Stomach smooth muscle (tissue), 2 donors: ENCODE results near the gene URI1.
A peak's percentile ranks its signal among the peaks of the same experiment; 100 is the strongest.
"Not testable (repeated sequence)": the region's sequence is repeated elsewhere in the genome, so short reads cannot be mapped to it uniquely, and the experiment has no call there.

Experiments
- H3K27ac ChIP-seq: one replicate; pipeline ENCODE4 v1.7.0; 2013; ENCODE audit warnings: mild to moderate bottlenecking, low read length, inconsistent platforms
- H3K27me3 ChIP-seq, 2 donors: one replicate each; pipeline ENCODE4 v1.7.0; 2013; ENCODE audit warnings: low read length in 2 of 2; ENCODE audit not compliant: insufficient read depth in 2 of 2, control insufficient read depth in 1 of 2
- H3K36me3 ChIP-seq, 2 donors: one replicate each; pipeline ENCODE4 v1.7.0; 2013; ENCODE audit warnings: low read length in 2 of 2; ENCODE audit not compliant: control insufficient read depth in 2 of 2, insufficient read depth in 2 of 2
- H3K4me1 ChIP-seq: one replicate; pipeline ENCODE4 v1.7.0; 2013; ENCODE audit warnings: low read length; ENCODE audit not compliant: control insufficient read depth, insufficient read depth
- H3K4me3 ChIP-seq, 2 donors: one replicate each; pipeline ENCODE4 v1.7.0; 2013; ENCODE audit warnings: low read length in 2 of 2
- H3K9ac ChIP-seq, 2 donors: one replicate each; pipeline ENCODE4 v1.7.0; 2013; ENCODE audit warnings: low read length in 2 of 2, mild to moderate bottlenecking in 1 of 2
- H3K9me3 ChIP-seq, 2 donors: one replicate each; pipeline ENCODE4 v1.7.0; 2013; ENCODE audit warnings: low read length in 2 of 2; ENCODE audit not compliant: control insufficient read depth in 2 of 2
- donor health status: healthy.
- donor health status: Pancreatic carcinoma.

Gene URI1

GRCh38 chr19:29942404-29943261 is 594 bp downstream of the URI1 start:
- peak overlapping the region; percentile 73 to 88 for H3K4me3 ChIP-seq
- H3K4me1 ChIP-seq: peaks cover 7% of the 10 kb centered on the region
- peak overlapping the region; percentile 75 to 76 for H3K9ac ChIP-seq
- H3K27ac ChIP-seq: no peak overlapping the region
- peaks cover 0 to 1% of the 10 kb centered on the region in 2 donors for H3K27me3 ChIP-seq
- no peaks in the 10 kb centered on the region for H3K36me3 ChIP-seq
- H3K9me3 ChIP-seq: no peaks in the 10 kb centered on the region

DNA sequence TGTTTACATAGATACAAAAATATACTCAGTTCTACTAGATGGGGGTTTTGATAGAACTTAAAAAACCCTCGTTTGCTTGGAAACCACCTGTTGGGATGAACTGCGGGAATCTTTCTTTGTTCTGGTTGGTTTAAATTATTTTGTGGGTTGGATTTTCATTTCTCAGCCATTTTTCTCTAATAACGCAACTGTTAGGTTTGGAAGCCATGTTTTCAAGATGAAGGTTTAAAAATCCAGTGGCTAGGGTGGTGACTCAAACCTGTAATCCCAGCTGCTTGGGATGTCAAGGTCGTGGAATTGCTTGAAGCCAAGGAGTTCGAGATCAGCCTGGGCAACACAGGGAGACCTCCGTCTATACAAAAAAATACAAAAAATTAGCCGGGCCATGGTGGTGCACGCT is 1.6 kb downstream of the URI1 start:
- Histone ChIP-seq H3K27me3 (no peaks in the 10 kb centered on the region), H3K27ac (no peak overlapping the region), H3K9ac (no peak overlapping the region), H3K36me3 (no peaks in the 10 kb centered on the region), H3K9me3 (no peaks in the 10 kb centered on the region), H3K4me3 (no peak overlapping the region), H3K4me1 (peaks cover 7% of the 10 kb centered on the region)

DNA sequence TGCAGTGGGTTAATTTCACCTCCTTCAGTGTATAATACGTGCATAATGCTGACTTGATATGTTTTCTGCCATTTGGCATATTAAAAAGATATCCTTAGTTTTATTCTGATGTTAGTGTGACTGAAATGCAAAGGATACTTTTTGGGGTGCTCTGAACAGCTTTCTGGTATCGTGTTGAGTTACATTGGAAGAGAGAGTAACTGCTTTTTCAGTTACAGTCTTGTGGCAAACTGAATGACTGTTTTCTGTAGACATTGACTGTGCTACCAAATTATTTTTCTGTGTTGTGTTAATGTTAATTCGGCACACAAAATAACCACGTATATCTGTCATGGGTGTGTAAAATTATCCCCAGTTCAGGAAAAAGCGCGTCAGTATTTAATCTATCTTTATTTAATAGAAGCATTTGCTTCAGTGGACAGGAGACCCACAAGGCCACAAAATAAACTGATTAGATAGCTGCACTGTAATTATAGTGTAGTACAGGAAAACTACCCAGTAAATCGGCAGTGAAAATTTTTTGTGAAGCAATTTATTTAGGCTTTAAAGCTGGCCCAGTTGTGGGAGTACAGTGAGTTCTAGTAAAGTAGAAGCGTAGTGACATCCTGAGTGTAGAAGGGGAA is 2.5 kb downstream of the URI1 start:
- Histone ChIP-seq H3K27ac (no peak overlapping the region), H3K27me3 (no peaks in the 10 kb centered on the region), H3K4me1 (peaks cover 7% of the 10 kb centered on the region), H3K4me3 (no peak overlapping the region), H3K36me3 (no peaks in the 10 kb centered on the region), H3K9me3 (no peaks in the 10 kb centered on the region), H3K9ac (peak overlapping the region in 1 of 2 donors; percentile 30)

DNA sequence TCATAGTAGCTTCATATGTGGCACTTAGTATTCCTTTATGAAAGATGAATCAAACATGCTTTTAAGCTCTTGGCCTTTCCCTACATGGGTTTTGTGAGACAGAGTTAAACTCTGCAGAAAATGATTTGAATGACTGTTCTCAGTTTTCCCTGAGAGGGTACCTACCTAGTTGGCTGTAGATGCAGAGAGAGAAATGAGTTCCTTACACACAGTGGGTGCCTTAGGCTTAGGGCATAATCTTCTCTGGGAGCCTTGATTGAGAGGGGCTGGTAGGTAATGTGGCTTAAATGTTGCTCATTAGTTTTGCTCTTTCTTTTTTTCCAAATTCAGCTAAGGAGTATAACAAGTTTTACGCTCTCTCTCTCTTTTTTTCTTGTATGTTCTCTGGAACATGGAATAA is 3.0 kb downstream of the URI1 start:
- H3K9ac ChIP-seq: peak overlapping the region in 1 of 2 donors; percentile 14
- H3K27ac ChIP-seq: no peak overlapping the region
- H3K27me3 ChIP-seq: no peaks in the 10 kb centered on the region
- no peaks in the 10 kb centered on the region for H3K9me3 ChIP-seq
- H3K4me1 ChIP-seq: peaks cover 7% of the 10 kb centered on the region
- H3K4me3 ChIP-seq: no peak overlapping the region
- no peaks in the 10 kb centered on the region for H3K36me3 ChIP-seq

DNA sequence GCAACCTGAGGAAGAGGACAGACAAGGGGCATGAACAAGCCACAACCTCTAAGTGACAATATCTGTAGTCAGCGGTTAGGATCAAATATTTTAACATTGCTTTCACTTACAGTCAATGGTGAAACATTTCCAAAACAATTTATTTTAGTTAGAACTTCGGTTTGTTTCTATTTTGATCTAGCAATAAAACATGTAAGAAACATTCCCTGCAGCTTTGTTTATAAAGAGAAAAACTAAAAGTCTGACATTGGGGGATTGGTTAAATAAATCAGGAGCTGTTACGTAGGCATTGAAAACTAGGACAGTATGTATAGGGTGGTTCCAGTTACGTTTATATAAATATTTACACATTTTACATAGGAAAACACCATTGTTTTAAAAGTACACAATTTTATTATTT is 3.4 kb downstream of the URI1 start:
- Histone ChIP-seq H3K4me1 (peaks cover 7% of the 10 kb centered on the region), H3K9me3 (no peaks in the 10 kb centered on the region), H3K27me3 (no peaks in the 10 kb centered on the region), H3K36me3 (no peaks in the 10 kb centered on the region), H3K9ac (no peak overlapping the region), H3K27ac (no peak overlapping the region), H3K4me3 (no peak overlapping the region)

DNA sequence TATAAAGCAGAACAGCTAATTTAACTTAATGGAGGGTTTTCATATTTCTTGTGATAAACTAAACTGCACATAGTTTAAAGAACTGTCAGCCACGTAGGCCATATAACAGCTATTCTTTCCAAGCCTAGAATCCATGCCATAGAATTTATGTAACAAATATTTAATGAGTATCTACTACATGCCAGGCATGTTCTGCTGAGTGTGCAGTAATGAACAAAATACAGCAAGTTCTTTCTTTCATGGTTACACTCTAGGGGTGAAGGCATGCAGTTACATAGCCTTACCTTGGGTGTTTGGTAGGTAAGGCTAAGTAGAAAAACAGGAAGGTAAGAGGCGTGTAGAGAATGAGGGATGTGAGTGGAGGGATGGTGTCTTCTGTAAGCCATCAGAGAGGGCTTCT is 4.6 kb downstream of the URI1 start:
- no peaks in the 10 kb centered on the region for H3K9me3 ChIP-seq
- no peaks in the 10 kb centered on the region for H3K27me3 ChIP-seq
- no peak overlapping the region for H3K9ac ChIP-seq
- H3K4me1 ChIP-seq: peaks cover 3% of the 10 kb centered on the region
- H3K36me3 ChIP-seq: peaks cover 0 to 2% of the 10 kb centered on the region in 2 donors
- H3K27ac ChIP-seq: no peak overlapping the region
- H3K4me3 ChIP-seq: no peak overlapping the region

DNA sequence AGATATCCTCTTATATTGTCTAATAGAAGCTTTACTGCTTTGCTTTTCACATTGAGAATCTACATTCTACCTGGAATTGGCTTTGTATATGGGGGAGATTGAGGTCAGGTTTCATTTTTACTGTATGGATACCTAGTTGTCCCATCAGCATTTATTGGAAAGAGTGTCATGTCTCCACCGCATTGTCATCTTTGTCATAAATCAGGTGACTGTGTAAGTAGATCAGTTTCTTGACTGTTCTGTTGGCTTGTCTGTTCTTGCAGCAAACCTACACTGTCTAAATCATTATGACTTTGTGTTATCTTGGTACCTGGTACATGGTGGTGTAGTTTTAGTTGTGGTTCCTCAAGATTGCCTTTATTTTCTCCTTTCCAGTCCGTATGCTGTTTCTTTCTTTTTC is 5.8 kb downstream of the URI1 start:
- H3K4me3 ChIP-seq: no peak overlapping the region
- peaks cover 0 to 2% of the 10 kb centered on the region in 2 donors for H3K36me3 ChIP-seq
- no peaks in the 10 kb centered on the region for H3K9me3 ChIP-seq
- H3K9ac ChIP-seq: no peak overlapping the region
- H3K4me1 ChIP-seq: peaks cover 3% of the 10 kb centered on the region
- H3K27me3 ChIP-seq: no peaks in the 10 kb centered on the region
- no peak overlapping the region for H3K27ac ChIP-seq

GRCh38 chr19:29948759-29949470 is 6.9 kb downstream of the URI1 start:
- H3K4me1 ChIP-seq, H3K27ac ChIP-seq, H3K27me3 ChIP-seq, H3K9me3 ChIP-seq, H3K36me3 ChIP-seq, H3K4me3 ChIP-seq, H3K9ac ChIP-seq: not testable (repeated sequence)

GRCh38 chr19:29952177-29952576 is 10.1 kb downstream of the URI1 start:
- H3K4me1 ChIP-seq: no peaks in the 10 kb centered on the region
- H3K27me3 ChIP-seq: no peaks in the 10 kb centered on the region
- no peak overlapping the region for H3K4me3 ChIP-seq

GRCh38 chr19:29952646-29953045 is 10.6 kb downstream of the URI1 start:
- H3K27ac ChIP-seq: no peak overlapping the region
- peaks cover 0 to 2% of the 10 kb centered on the region in 2 donors for H3K36me3 ChIP-seq
- no peaks in the 10 kb centered on the region for H3K27me3 ChIP-seq
- no peaks in the 10 kb centered on the region for H3K4me1 ChIP-seq
- H3K9me3 ChIP-seq: no peaks in the 10 kb centered on the region
- no peak overlapping the region for H3K4me3 ChIP-seq
- no peak overlapping the region for H3K9ac ChIP-seq

More at GRCh38 chr19:29952177-29952576, 10.1 kb downstream of the URI1 start:
- H3K27ac ChIP-seq: no peak overlapping the region
- peaks cover 0 to 2% of the 10 kb centered on the region in 2 donors for H3K36me3 ChIP-seq
- no peak overlapping the region for H3K9ac ChIP-seq
- no peaks in the 10 kb centered on the region for H3K9me3 ChIP-seq
